K562 (cell line): ENCODE measurements around the gene KLHL34. TPM values are rescaled to one million over a fixed set of nuclear protein-coding genes. Genes with fewer than 3 reads are reported as not detected.

Experiments used
- ATAC-seq: fragments of 200-7000 bp; cut with Tn5 transposase; 3 replicates; pipeline ENCODE4 v1.9.1; 2020; ENCODE audit warnings: moderate library complexity
- BruUV-seq: library from RNA; stranded (reverse); fragments of 400-500 nt; replicated peaks from 2 replicates; lab custom pipeline; 2021; lab: Mats Ljungman, UMichigan
- CTCF ChIA-PET: fragments of 300-600 bp; formaldehyde crosslinking; extraction: SDS; loops from one replicate; lab custom pipeline; 2021; ENCODE audit warnings: low intra/inter-chr PET ratio; lab: Yijun Ruan, JAX
- POLR2A ChIA-PET: fragments of 300-600, 350-650 bp; sonication (Branson Sonifier 250); formaldehyde crosslinking; extraction: SDS; loops from one replicate; lab custom pipeline; 2021; ENCODE audit warnings: antibody characterized with exemption, inconsistent platforms; lab: Yijun Ruan, JAX
- DNase-seq, 4 experiments: peaks; one replicate each; pipeline versions ENCODE4 v3.0.0 to v3.0.0-alpha.2; 2011 to 2018; ENCODE audit warnings: low spot score in 3 of 4, mixed read lengths in 3 of 4; ENCODE audit errors: extremely low read depth in 1 of 4
- FAIRE-seq: peaks from 2 replicates; lab custom pipeline; 2011; peaks lifted over from hg19 to GRCh38; lab: Jason Lieb, UNC
- H2AFZ ChIP-seq: 2 replicates; pipeline ENCODE4 v1.6.0; 2011; ENCODE audit warnings: low read depth, low read length, control low read depth, inconsistent platforms
- H3K27ac ChIP-seq: fragments of 200-600 bp; 3 replicates; pipeline ENCODE4 v1.8.0; 2011; ENCODE audit warnings: low read depth, mild to moderate bottlenecking, control low read depth, inconsistent platforms, low read length, moderate library complexity, mixed read lengths; ENCODE audit errors: extremely low read depth
- H3K27me3 ChIP-seq, 2 experiments: fragments of 300-600 bp in 1 of 2; 2 replicates in 1 of 2; 3 replicates in 1 of 2; pipeline versions ENCODE4 v1.6.0 to v1.8.0; 2011; ENCODE audit warnings: inconsistent platforms in 2 of 2, low read length in 2 of 2, mild to moderate bottlenecking in 1 of 2, mixed read lengths in 1 of 2, moderate library complexity in 1 of 2; ENCODE audit not compliant: control insufficient read depth in 2 of 2, insufficient read depth in 2 of 2
- H3K36me3 ChIP-seq: fragments of 300-600 bp; 3 replicates; pipeline ENCODE4 v1.8.0; 2011; ENCODE audit warnings: mild to moderate bottlenecking, low read length, inconsistent platforms; ENCODE audit not compliant: control insufficient read depth, insufficient read depth
- H3K4me1 ChIP-seq, 2 experiments: fragments of 200-600 bp in 1 of 2; replicated peaks in 1 of 2; 2 replicates in 1 of 2; 3 replicates in 1 of 2; pipeline versions ENCODE4 v1.5.1 to v1.8.0; 2011; ENCODE audit warnings: inconsistent platforms in 2 of 2, low read length in 2 of 2, mild to moderate bottlenecking in 1 of 2, mixed read lengths in 1 of 2, moderate library complexity in 1 of 2; ENCODE audit not compliant: control insufficient read depth in 2 of 2, insufficient read depth in 2 of 2
- H3K4me2 ChIP-seq: 2 replicates; pipeline ENCODE4 v1.6.1; 2011; ENCODE audit warnings: low read length, control low read depth, inconsistent platforms, mixed read lengths; ENCODE audit not compliant: insufficient read depth
- H3K4me3 ChIP-seq: fragments of 200-600 bp; sonication (generic), shearing (Covaris generic); 2 replicates; pipeline ENCODE4 v1.5.1; 2016; ENCODE audit warnings: control low read depth, inconsistent platforms
- H3K79me2 ChIP-seq: fragments of 200-600 bp; 3 replicates; pipeline ENCODE4 v1.8.0; 2011; ENCODE audit warnings: low read length, inconsistent platforms; ENCODE audit not compliant: control insufficient read depth, insufficient read depth
- H3K9ac ChIP-seq, 2 experiments: 2 replicates each; pipeline versions ENCODE4 v1.6.0 to v1.6.1; 2011; ENCODE audit warnings: low read depth in 2 of 2, low read length in 2 of 2, control low read depth in 1 of 2, inconsistent platforms in 1 of 2, mild to moderate bottlenecking in 1 of 2, mixed read lengths in 1 of 2; ENCODE audit not compliant: insufficient read depth in 1 of 2
- H3K9me1 ChIP-seq: one replicate; pipeline ENCODE4 v1.6.0; 2011; ENCODE audit warnings: inconsistent platforms, mild to moderate bottlenecking, low read length, moderate library complexity; ENCODE audit not compliant: control insufficient read depth, insufficient read depth
- H3K9me3 ChIP-seq: replicated peaks from 2 replicates; pipeline ENCODE4 v1.5.1; 2011; ENCODE audit warnings: low read depth, low read length, inconsistent platforms; ENCODE audit not compliant: control insufficient read depth, insufficient read depth
- H4K20me1 ChIP-seq: replicated peaks from 2 replicates; pipeline ENCODE4 v1.6.1; 2011; ENCODE audit warnings: low read length, inconsistent platforms, mixed read lengths; ENCODE audit not compliant: control insufficient read depth, insufficient read depth
- FOXJ2 ChIP-seq: fragments of 200-800 bp; sonication (Bioruptor generic); IDR thresholded peaks from 2 replicates; pipeline ENCODE4 v1.6.1; 2016; ENCODE audit warnings: missing genetic modification characterization, missing compliant biosample characterization
- HMGN3 ChIP-seq: IDR thresholded peaks from 2 replicates; pipeline ENCODE4 v1.6.1; 2011; ENCODE audit warnings: borderline replicate concordance, low read depth, mild to moderate bottlenecking, mixed read lengths, low read length; ENCODE audit not compliant: insufficient read length; ENCODE audit errors: extremely low read depth
- JUND ChIP-seq, 2 experiments: IDR thresholded peaks; 2 replicates in 1 of 2; 3 replicates in 1 of 2; pipeline ENCODE4 v1.6.1; 2011; ENCODE audit warnings: borderline replicate concordance in 2 of 2, low read depth in 2 of 2, low read length in 2 of 2, improper control_type of control experiment in 1 of 2, missing biosample characterization in 1 of 2, missing genetic modification characterization in 1 of 2, missing genetic modification reagents in 1 of 2
- KAT7 ChIP-seq: sonication (generic); formaldehyde crosslinking; IDR thresholded peaks from 2 replicates; pipeline ENCODE4 v1.8.0; 2022; ENCODE audit warnings: missing genetic modification reagents, mild to moderate bottlenecking, borderline replicate concordance
- MTF1 ChIP-seq: fragments of 250-450 bp; sonication (Bioruptor Pico); IDR thresholded peaks from 2 replicates; pipeline ENCODE4 v1.9.0; 2021; ENCODE audit warnings: moderate library complexity, mild to moderate bottlenecking, inconsistent platforms, borderline replicate concordance
- TSC22D4 ChIP-seq: fragments of 450-650 bp; IDR thresholded peaks from 2 replicates; pipeline ENCODE4 v1.6.1; 2016; ENCODE audit warnings: missing genetic modification characterization, missing biosample characterization, control low read depth
- ZBTB49 ChIP-seq: sonication (generic); formaldehyde crosslinking; IDR thresholded peaks from 2 replicates; pipeline ENCODE4 v1.8.0; 2022; ENCODE audit warnings: missing genetic modification reagents, mild to moderate bottlenecking, borderline replicate concordance
- ZNF318 ChIP-seq, 2 experiments: fragments of 450-650 bp; IDR thresholded peaks; 2 replicates each; pipeline ENCODE4 v1.6.1; 2016; ENCODE audit warnings: mild to moderate bottlenecking in 2 of 2, borderline replicate concordance in 1 of 2, low read depth in 1 of 2, moderate library complexity in 1 of 2
- whole genome bisulfite sequencing: fragments of 100-300 bp; shearing (Covaris generic); methylation state at CpG from one replicate; pipeline ENCODE4 v1.1.6; 2016; ENCODE audit warnings: low coverage, mixed read lengths; ENCODE audit not compliant: insufficient coverage; ENCODE audit errors: missing lambda C conversion rate; 5-methylcytosine and 5-hydroxymethylcytosine counted together
- in situ Hi-C: fragments of 300-500 bp; cut with MboI; formaldehyde crosslinking; loops from 4 replicates; pipeline ENCODE4 v1.15.0; 2018; ENCODE audit warnings: inconsistent platforms, mixed read lengths
- intact Hi-C: fragments of 100-400 bp; cut with micrococcal nuclease; formaldehyde crosslinking; loops from 2 replicates; pipeline ENCODE4 v1.14.2; 2022
- polyA plus RNA-seq, 8 experiments: library from polyadenylated mRNA; depleted of rRNA in 4 of 8; stranded (reverse) in 5 of 8; unstranded in 3 of 8; fragments of >200 nt; fragmentation: Nextera tagmentation in 2 of 8; fragmentation: Illumina TruSeq in 1 of 8; extraction: Ambion mirVana in 2 of 8; extraction: Trizol in 1 of 8; gene quantifications; 2 replicates each; pipeline versions ENCODE4 v1.2.1 to v1.2.3, GENCODE V29; 2011 to 2014; ENCODE audit warnings: inconsistent platforms in 1 of 8, missing spikeins in 1 of 8
- total RNA-seq, 7 experiments: library from RNA; depleted of rRNA in 6 of 7; stranded (reverse); fragments of >200 nt in 6 of 7; fragmentation: Illumina TruSeq in 2 of 7; extraction: Trizol in 2 of 7; gene quantifications; 2 replicates each; pipeline versions ENCODE4 v1.2.1 to v1.2.3, GENCODE V29; 2011 to 2021; ENCODE audit warnings: low replicate concordance in 1 of 7
- TF ChIP-seq, protein P1 (sequence below): sonication (generic); formaldehyde crosslinking; IDR thresholded peaks from 2 replicates; pipeline ENCODE4 v1.8.0; 2022; ENCODE audit warnings: mild to moderate bottlenecking, missing genetic modification reagents

Gene KLHL34
- total and polyA plus RNA-seq, 9 of the 15 experiments (the other 6 are each of a cell fraction or from before 2014, with no cell fraction given): not detected

DNA sequence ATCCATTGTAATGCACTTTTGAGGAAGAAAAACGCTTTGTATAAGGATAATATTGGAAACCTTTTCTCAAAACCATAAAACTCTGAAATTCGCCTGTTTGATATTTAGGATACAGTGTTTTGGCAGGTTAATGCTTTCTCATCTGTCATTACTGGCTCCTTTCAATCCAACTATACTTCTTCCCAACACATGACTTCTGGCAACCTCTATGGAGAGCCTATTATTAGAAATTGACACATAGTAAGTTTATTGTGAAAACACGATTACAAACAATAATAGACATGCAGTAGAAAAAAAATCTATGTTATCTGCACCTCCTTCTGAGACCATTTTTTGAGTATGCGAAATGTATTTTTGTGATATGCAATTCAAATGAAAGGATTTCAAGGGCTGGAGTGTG, 4.6 kb upstream of the KLHL34 start:
- intact Hi-C loops: no loop called here
- 0% methylated on average over 4 of the region's 4 CpGs for WGBS
- in situ Hi-C loops: no loop called here
- no peak overlapping the region for H3K4me2 ChIP-seq
- DNase-seq: no peak
- H3K36me3 ChIP-seq: no peaks in the 10 kb centered on the region
- ATAC-seq: no peak
- no TSS peak for BruUV-seq
- H4K20me1 ChIP-seq: no peaks in the 10 kb centered on the region
- no peaks in the 10 kb centered on the region for H3K9me3 ChIP-seq
- CTCF ChIA-PET: no interaction called here
- no peak overlapping the region for H3K4me3 ChIP-seq
- no peak overlapping the region for H3K9ac ChIP-seq
- H3K9me1 ChIP-seq: no peaks in the 10 kb centered on the region
- H3K27me3 ChIP-seq: no peaks in the 10 kb centered on the region
- POLR2A ChIA-PET: no interaction called here
- H2AFZ ChIP-seq: no peak overlapping the region
- no peak overlapping the region for H3K27ac ChIP-seq
- no peaks in the 10 kb centered on the region; a peak in 1 of 5 replicates for H3K4me1 ChIP-seq
- no peak for FAIRE-seq
- no peaks in the 10 kb centered on the region for H3K79me2 ChIP-seq
- no peak for TF ChIP-seq ZNF318 (IDR thresholded peaks at IDR 0.05; ENCODE audit: borderline replicate concordance in 1 of 2, low read depth in 1 of 2)
- no peak for TF ChIP-seq JUND (IDR thresholded peaks at IDR 0.05; ENCODE audit: borderline replicate concordance, low read depth, low read length)
- no peak for TF ChIP-seq JUND (tag; IDR thresholded peaks at IDR 0.05; ENCODE audit: borderline replicate concordance, low read depth, low read length)
- no peak for TF ChIP-seq ZBTB49
- TF ChIP-seq KAT7 (CRISPR knock-in tag): no peak
- TF ChIP-seq MTF1 (CRISPR knock-in tag): no peak
- TF ChIP-seq FOXJ2 (tag): no peak
- no peak for TF ChIP-seq HMGN3
- TF ChIP-seq, protein P1, sequence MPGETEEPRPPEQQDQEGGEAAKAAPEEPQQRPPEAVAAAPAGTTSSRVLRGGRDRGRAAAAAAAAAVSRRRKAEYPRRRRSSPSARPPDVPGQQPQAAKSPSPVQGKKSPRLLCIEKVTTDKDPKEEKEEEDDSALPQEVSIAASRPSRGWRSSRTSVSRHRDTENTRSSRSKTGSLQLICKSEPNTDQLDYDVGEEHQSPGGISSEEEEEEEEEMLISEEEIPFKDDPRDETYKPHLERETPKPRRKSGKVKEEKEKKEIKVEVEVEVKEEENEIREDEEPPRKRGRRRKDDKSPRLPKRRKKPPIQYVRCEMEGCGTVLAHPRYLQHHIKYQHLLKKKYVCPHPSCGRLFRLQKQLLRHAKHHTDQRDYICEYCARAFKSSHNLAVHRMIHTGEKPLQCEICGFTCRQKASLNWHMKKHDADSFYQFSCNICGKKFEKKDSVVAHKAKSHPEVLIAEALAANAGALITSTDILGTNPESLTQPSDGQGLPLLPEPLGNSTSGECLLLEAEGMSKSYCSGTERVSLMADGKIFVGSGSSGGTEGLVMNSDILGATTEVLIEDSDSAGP (CRISPR knock-in tag): no peak
- TF ChIP-seq TSC22D4 (tag): no peak
